ENCODE results near the gene IMMP2L. TPM values are rescaled to one million over a fixed set of nuclear protein-coding genes. Genes with fewer than 3 reads are reported as not detected.

IMMP2L gene
- total RNA-seq, 4 donors from 2014 or later, result 8.3 to 19.2 (median 17.8) TPM

DNA sequence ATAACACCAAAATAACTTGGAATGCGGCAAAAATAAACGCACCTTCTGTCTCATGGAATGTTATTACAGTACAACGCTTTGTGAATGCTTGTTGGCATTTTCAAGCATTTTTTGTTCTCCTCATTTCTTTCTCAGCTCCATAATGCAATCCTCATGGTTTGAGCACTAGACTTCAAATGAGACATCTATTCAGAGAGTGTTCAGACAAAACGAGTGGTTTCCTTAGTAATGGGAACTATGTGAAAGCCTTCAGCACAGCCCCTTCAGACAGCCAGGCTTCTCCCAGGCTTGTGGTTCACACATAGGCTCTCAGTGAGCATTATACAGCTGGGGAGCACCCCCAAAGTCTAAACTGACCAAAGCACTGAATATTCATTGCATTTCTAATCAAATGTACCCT lies 479.9 kb downstream of the IMMP2L start:
- no peaks in the 10 kb centered on the region for H3K9me3 ChIP-seq
- DNase-seq (no peak), ATAC-seq (no peak)
- H3K4me1 ChIP-seq, result no peaks in the 10 kb centered on the region
- TF ChIP-seq, protein P1, sequence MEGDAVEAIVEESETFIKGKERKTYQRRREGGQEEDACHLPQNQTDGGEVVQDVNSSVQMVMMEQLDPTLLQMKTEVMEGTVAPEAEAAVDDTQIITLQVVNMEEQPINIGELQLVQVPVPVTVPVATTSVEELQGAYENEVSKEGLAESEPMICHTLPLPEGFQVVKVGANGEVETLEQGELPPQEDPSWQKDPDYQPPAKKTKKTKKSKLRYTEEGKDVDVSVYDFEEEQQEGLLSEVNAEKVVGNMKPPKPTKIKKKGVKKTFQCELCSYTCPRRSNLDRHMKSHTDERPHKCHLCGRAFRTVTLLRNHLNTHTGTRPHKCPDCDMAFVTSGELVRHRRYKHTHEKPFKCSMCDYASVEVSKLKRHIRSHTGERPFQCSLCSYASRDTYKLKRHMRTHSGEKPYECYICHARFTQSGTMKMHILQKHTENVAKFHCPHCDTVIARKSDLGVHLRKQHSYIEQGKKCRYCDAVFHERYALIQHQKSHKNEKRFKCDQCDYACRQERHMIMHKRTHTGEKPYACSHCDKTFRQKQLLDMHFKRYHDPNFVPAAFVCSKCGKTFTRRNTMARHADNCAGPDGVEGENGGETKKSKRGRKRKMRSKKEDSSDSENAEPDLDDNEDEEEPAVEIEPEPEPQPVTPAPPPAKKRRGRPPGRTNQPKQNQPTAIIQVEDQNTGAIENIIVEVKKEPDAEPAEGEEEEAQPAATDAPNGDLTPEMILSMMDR (IDR thresholded peaks at IDR 0.05 in 4 of 5, conservative IDR thresholded peaks at IDR 0.05 in 1 of 5), result no peak
- TF ChIP-seq POLR2A (IDR thresholded peaks at IDR 0.05), result no peak
- no peaks in the 10 kb centered on the region for H3K36me3 ChIP-seq
- intact Hi-C loops (cut with DNase I; ENCODE audit: low total_unique reads) (no loop called here), in situ Hi-C loops (cut with MboI; ENCODE audit: low sequenced_read_pairs in 4 of 4) (loop anchor here in 2 of 4 donors (10.0 to 25.0 kb wide), 2 partner anchors 652 to 655 kb away; no protein-coding TSS in a partner anchor)
- no peak overlapping the region for H3K4me3 ChIP-seq
- no peak overlapping the region for H3K27ac ChIP-seq
- H3K27me3 ChIP-seq, result no peaks in the 10 kb centered on the region

DNA sequence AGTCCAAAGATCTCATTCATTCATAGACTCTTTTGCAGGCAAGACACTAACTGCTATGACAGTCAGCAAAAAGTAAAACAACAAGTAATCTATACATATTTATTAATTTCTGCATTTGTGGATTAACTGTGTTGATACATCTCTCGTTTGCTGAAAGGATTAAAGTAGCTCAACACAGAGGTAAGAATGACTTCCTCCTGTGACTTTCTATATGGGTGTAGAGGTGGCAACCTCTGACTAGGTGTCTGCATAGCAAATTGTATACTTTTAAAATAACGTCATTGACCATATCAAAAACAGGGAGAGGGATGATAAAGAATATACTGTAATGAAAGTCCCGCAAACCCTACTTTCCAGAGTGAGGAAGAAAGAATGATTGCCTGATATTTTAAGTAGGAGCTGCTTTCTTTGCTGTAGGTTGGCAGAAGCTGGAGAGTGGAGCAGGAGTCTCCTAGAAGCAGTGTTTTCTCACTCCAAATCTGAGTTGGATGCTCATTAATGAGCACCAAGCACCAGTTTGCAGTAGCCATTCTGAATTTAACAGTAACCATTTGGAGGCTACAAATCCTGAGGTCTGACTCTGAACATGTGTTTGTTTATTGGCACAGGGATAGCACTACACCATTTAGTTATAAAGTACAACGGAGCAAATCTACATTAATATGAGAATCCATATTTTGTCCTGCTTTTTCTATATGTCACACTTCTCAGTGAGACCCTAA lies 480.6 kb downstream of the IMMP2L start:
- DNase-seq, result no peak
- no peaks in the 10 kb centered on the region for H3K27me3 ChIP-seq
- H3K4me3 ChIP-seq, result no peak overlapping the region
- TF ChIP-seq, protein P1 (IDR thresholded peaks at IDR 0.05 in 4 of 5, conservative IDR thresholded peaks at IDR 0.05 in 1 of 5), result no peak
- TF ChIP-seq POLR2A (IDR thresholded peaks at IDR 0.05), result no peak
- no peaks in the 10 kb centered on the region for H3K9me3 ChIP-seq
- H3K36me3 ChIP-seq, result no peaks in the 10 kb centered on the region
- no peak for ATAC-seq
- intact Hi-C loops (cut with DNase I; ENCODE audit: low total_unique reads), result no loop called here
- in situ Hi-C loops (cut with MboI; ENCODE audit: low sequenced_read_pairs in 4 of 4), result loop anchor here in 2 of 4 donors (10.0 to 25.0 kb wide), 2 partner anchors 653 to 656 kb away; no protein-coding TSS in a partner anchor
- H3K27ac ChIP-seq, result no peak overlapping the region
- H3K4me1 ChIP-seq, result no peaks in the 10 kb centered on the region

DNA sequence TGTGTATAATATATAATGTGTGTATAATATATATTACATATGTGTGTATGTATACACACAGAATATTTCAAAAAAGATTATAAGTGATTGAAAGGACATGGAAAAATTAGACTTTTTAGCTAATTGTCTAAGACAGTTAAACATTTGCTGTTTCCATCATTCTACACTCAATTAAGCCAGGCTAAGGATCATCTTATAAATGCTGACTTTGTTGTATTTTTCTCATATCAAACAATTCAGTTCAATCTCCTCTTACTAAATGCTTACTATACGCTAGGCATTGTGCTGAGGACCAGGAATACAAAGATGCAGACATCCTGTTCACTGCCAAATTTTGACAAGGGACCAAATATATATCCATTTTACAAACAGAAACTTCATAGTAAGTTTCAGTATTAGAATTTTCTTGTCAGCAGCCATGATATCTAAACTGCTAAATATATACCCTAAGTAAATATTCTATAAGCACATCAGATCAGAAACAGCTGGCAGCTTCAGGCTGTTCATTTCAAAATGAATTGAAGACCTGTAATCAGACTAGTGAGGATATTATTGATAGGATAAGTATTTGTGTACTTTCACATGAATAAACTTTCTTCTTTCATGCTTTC lies 481.7 kb downstream of the IMMP2L start:
- in situ Hi-C loops (cut with MboI; ENCODE audit: low sequenced_read_pairs in 4 of 4), result loop anchor here in 2 of 4 donors (10.0 to 25.0 kb wide), 2 partner anchors 654 to 657 kb away; no protein-coding TSS in a partner anchor

DNA sequence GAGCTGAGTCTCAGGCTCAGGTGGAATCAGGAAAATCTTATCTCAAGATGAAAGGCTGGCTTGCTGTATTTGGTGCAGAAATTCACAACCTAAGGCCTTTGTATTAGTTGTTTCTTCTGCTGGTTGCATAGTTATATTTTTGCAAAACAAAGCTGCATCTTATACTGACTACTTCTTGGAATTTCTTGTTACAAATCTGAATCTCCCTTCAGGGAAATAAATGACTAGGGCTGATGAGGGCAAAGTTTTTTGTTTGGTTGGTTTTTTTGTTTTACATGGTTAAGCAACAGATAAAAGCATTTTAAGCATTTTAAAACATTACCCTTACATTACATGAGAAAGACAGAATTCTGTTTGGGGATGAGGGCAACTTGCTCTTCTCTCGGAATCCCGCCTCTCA lies 485.3 kb downstream of the IMMP2L start:
- Histone ChIP-seq H3K4me3 (no peak overlapping the region), H3K4me1 (peaks cover 3 to 8% of the 10 kb centered on the region in 2 donors), H3K27ac (no peak overlapping the region), H3K27me3 (no peaks in the 10 kb centered on the region), H3K36me3 (no peaks in the 10 kb centered on the region), H3K9me3 (no peaks in the 10 kb centered on the region)
- TF ChIP-seq, protein P1 (IDR thresholded peaks at IDR 0.05 in 4 of 5, conservative IDR thresholded peaks at IDR 0.05 in 1 of 5), result no peak
- no peak for TF ChIP-seq POLR2A (IDR thresholded peaks at IDR 0.05)
- in situ Hi-C loops (cut with MboI; ENCODE audit: low sequenced_read_pairs in 4 of 4), result loop anchor here in 1 of 4 donors (25.0 kb wide), 1 partner anchor 660 kb away; no protein-coding TSS in a partner anchor
- ATAC-seq (no peak), DNase-seq (no peak)
- intact Hi-C loops (cut with DNase I; ENCODE audit: low total_unique reads), result no loop called here

More for the DNA sequence above, 481.7 kb downstream of the IMMP2L start:
- DNase-seq, result no peak
- Histone ChIP-seq H3K4me3 (no peak overlapping the region), H3K4me1 (peaks cover 3 to 6% of the 10 kb centered on the region in 2 donors), H3K9me3 (no peaks in the 10 kb centered on the region), H3K27me3 (no peaks in the 10 kb centered on the region), H3K27ac (no peak overlapping the region), H3K36me3 (no peaks in the 10 kb centered on the region)
- intact Hi-C loops (cut with DNase I; ENCODE audit: low total_unique reads), result no loop called here
- ATAC-seq, result no peak
- TF ChIP-seq, protein P1 (IDR thresholded peaks at IDR 0.05 in 4 of 5, conservative IDR thresholded peaks at IDR 0.05 in 1 of 5), result no peak
- no peak for TF ChIP-seq POLR2A (IDR thresholded peaks at IDR 0.05)

Measured in gastrocnemius medialis (tissue), 4 donors.